Left lung (tissue), 10 donors: Measurements from ENCODE around the gene ZNF662. TPM values are rescaled to one million over a fixed set of nuclear protein-coding genes. Genes with fewer than 3 reads are reported as not detected.

ENCODE experiments used
- ATAC-seq: fragments of 200-7000 bp; cut with Tn5 transposase; one replicate; pipeline ENCODE4 v1.9.1; 2020; ENCODE audit warnings: moderate library complexity
- DNase-seq, 4 donors: peaks; one replicate each; pipeline ENCODE4 v3.0.0-alpha.2; 2013 to 2020
- H3K27ac ChIP-seq, 2 donors: fragments of 200-600 bp; sonication (generic) in 1 of 2; one replicate each; pipeline versions ENCODE4 v1.5.0 to v1.8.0; 2020 to 2021
- H3K27me3 ChIP-seq, 2 donors: fragments of 200-600 bp; sonication (generic) in 1 of 2; one replicate each; pipeline versions ENCODE4 v1.5.0 to v1.8.0; 2020 to 2021
- H3K36me3 ChIP-seq, 2 donors: fragments of 200-600 bp; sonication (generic) in 1 of 2; one replicate each; pipeline versions ENCODE4 v1.5.0 to v1.8.0; 2020 to 2021
- H3K4me1 ChIP-seq, 2 donors: fragments of 200-600 bp; one replicate each; pipeline ENCODE4 v1.8.0; 2021
- H3K4me3 ChIP-seq, 2 donors: fragments of 200-600 bp; sonication (generic) in 1 of 2; one replicate each; pipeline versions ENCODE4 v1.5.0 to v1.8.0; 2020 to 2021; ENCODE audit warnings: mild to moderate bottlenecking in 1 of 2
- H3K9me3 ChIP-seq, 2 donors: fragments of 200-600 bp; sonication (generic) in 1 of 2; one replicate each; pipeline versions ENCODE4 v1.5.0 to v1.8.0; 2020 to 2021
- CTCF ChIP-seq, 2 donors: fragments of 200-600 bp; sonication (generic) in 1 of 2; IDR thresholded peaks; one replicate each; pipeline versions ENCODE4 v1.5.0 to v1.8.0; 2021; ENCODE audit warnings: antibody characterized with exemption in 2 of 2
- intact Hi-C, 2 donors: fragments of 100-400 bp; cut with DNase I; formaldehyde crosslinking; loops; one replicate each; pipeline versions ENCODE4 v1.11.2 to v1.14.2; 2022
- polyA plus RNA-seq, 6 donors: library from polyadenylated mRNA; unstranded; fragments of 120-200 nt; gene quantifications; one replicate each; pipeline ENCODE4 v1.2.1, GENCODE V29; 2013; ENCODE audit not compliant: insufficient read length in 6 of 6
- total RNA-seq, 2 donors: library from RNA; stranded (reverse); fragmentation: NEBNext Ultra II Directional; extraction: Animal tissue kit (Norgen Biotek cat#: 25700); gene quantifications; one replicate each; pipeline ENCODE4 v1.2.1, GENCODE V29; 2021
- donor health status: DM: no; HTN: yes; CAD: no.
- donor health status: DM: no; HTN: no; CAD: no.

ZNF662 gene
- total and polyA plus RNA-seq, 8 donors: 6.7 to 58.6 (median 48.0) TPM

GRCh38 chr3:42957573-42957972 lies 51.6 kb downstream of the ZNF662 start:
- H3K27ac ChIP-seq: no peak overlapping the region
- TF ChIP-seq CTCF (IDR thresholded peaks at IDR 0.05): no peak
- intact Hi-C loops: no loop called here
- no peak overlapping the region for H3K4me3 ChIP-seq
- no peaks in the 10 kb centered on the region for H3K27me3 ChIP-seq
- H3K36me3 ChIP-seq: no peaks in the 10 kb centered on the region
- DNase-seq (no peak), ATAC-seq (no peak)
- no peaks in the 10 kb centered on the region for H3K4me1 ChIP-seq
- H3K9me3 ChIP-seq: no peaks in the 10 kb centered on the region

GRCh38 chr3:42960282-42960681 lies 54.3 kb downstream of the ZNF662 start:
- Histone ChIP-seq H3K36me3 (no peaks in the 10 kb centered on the region), H3K4me3 (no peak overlapping the region), H3K27ac (no peak overlapping the region), H3K9me3 (no peaks in the 10 kb centered on the region), H3K27me3 (no peaks in the 10 kb centered on the region), H3K4me1 (no peaks in the 10 kb centered on the region)
- intact Hi-C loops: loop anchor here in 1 of 2 donors (5.0 kb wide), 1 partner anchor 197 kb away; no protein-coding TSS in a partner anchor
- no peak for ATAC-seq
- DNase-seq: no peak
- TF ChIP-seq CTCF (IDR thresholded peaks at IDR 0.05): no peak

GRCh38 chr3:42960786-42961185 lies 54.8 kb downstream of the ZNF662 start:
- intact Hi-C loops: loop anchor here in 1 of 2 donors (5.0 kb wide), 1 partner anchor 197 kb away; no protein-coding TSS in a partner anchor
- ATAC-seq (no peak), DNase-seq (no peak)
- no peaks in the 10 kb centered on the region for H3K36me3 ChIP-seq
- no peaks in the 10 kb centered on the region for H3K27me3 ChIP-seq
- H3K4me3 ChIP-seq: no peak overlapping the region
- no peaks in the 10 kb centered on the region for H3K9me3 ChIP-seq
- H3K4me1 ChIP-seq: no peaks in the 10 kb centered on the region
- no peak for TF ChIP-seq CTCF (IDR thresholded peaks at IDR 0.05)
- no peak overlapping the region for H3K27ac ChIP-seq

- H3K27me3 ChIP-seq: no peaks in the 10 kb centered on the region
- DNase-seq: peak in 2 of 4 donors; percentile 65 to 71
- no peak overlapping the region for H3K4me3 ChIP-seq
- H3K9me3 ChIP-seq: no peaks in the 10 kb centered on the region
- peak; percentile 85 for ATAC-seq
- peak; percentile 58 to 69 for TF ChIP-seq CTCF (IDR thresholded peaks at IDR 0.05)
- no peak overlapping the region for H3K27ac ChIP-seq
- H3K36me3 ChIP-seq: no peaks in the 10 kb centered on the region
- intact Hi-C loops: loop anchor here in 1 of 2 donors (5.0 kb wide), 1 partner anchor 196 kb away; no protein-coding TSS in a partner anchor
- H3K4me1 ChIP-seq: no peaks in the 10 kb centered on the region
Measured at GRCh38 chr3:42961633-42962032, 55.7 kb downstream of the ZNF662 start.

GRCh38 chr3:42963269-42963668 lies 57.3 kb downstream of the ZNF662 start:
- no peak overlapping the region for H3K27ac ChIP-seq
- no peak overlapping the region for H3K4me3 ChIP-seq
- no peaks in the 10 kb centered on the region for H3K27me3 ChIP-seq
- ATAC-seq: no peak
- TF ChIP-seq CTCF (IDR thresholded peaks at IDR 0.05): no peak
- H3K36me3 ChIP-seq: no peaks in the 10 kb centered on the region
- intact Hi-C loops: loop anchor here in 1 of 2 donors (5.0 kb wide), 1 partner anchor 194 kb away; no protein-coding TSS in a partner anchor
- H3K4me1 ChIP-seq: no peaks in the 10 kb centered on the region
- no peaks in the 10 kb centered on the region for H3K9me3 ChIP-seq
- no peak for DNase-seq
